ENCODE results near the gene TPM3.

- TF ChIP-seq CTCF (IDR thresholded peaks at IDR 0.05): no peak
- TF ChIP-seq POLR2A (IDR thresholded peaks at IDR 0.05): no peak
These were observed 37.8 kb downstream of the TPM3 start for GRCh38 chr1:154154053-154154452.
